CD4-positive, alpha-beta T cell (primary cell): Measurements from ENCODE around the gene AHRR. TPM values are rescaled to one million over a fixed set of nuclear protein-coding genes. Genes with fewer than 3 reads are reported as not detected.

Experiments used
- ATAC-seq: fragments of 200-7000 bp; cut with Tn5 transposase; one replicate; pipeline ENCODE4 v1.10.0; 2022; ENCODE audit warnings: mild to moderate bottlenecking; ENCODE audit not compliant: poor library complexity
- CTCF ChIA-PET: fragments of 350-600 bp; sonication (Branson Sonifier 250); formaldehyde crosslinking; loops from one replicate; lab custom pipeline; 2021; ENCODE audit warnings: antibody characterized with exemption, inconsistent platforms; lab: Charles Lee
- POLR2A ChIA-PET: fragments of 350-600 bp; sonication (Branson Sonifier 250); formaldehyde crosslinking; loops from one replicate; lab custom pipeline; 2021; ENCODE audit warnings: antibody characterized with exemption, inconsistent platforms; lab: Charles Lee
- DNase-seq, 14 experiments: peaks; one replicate each; pipeline ENCODE4 v3.0.0-alpha.2; 2013 to 2020; ENCODE audit warnings: mixed read lengths in 2 of 14
- H3K27ac ChIP-seq, 2 donors: one replicate each; pipeline versions ENCODE4 v1.5.1 to v1.7.0; 2013; ENCODE audit warnings: low read length in 2 of 2, low read depth in 1 of 2, mild to moderate bottlenecking in 1 of 2
- H3K27me3 ChIP-seq, 2 experiments: 1 replicate in 1 of 2; 2 replicates in 1 of 2; pipeline versions ENCODE4 v1.6.1 to v1.7.0; 2013; ENCODE audit warnings: low read length in 2 of 2, control low read depth in 1 of 2, mild to moderate bottlenecking in 1 of 2, moderate library complexity in 1 of 2; ENCODE audit not compliant: insufficient read depth in 2 of 2, control insufficient read depth in 1 of 2
- H3K36me3 ChIP-seq: one replicate; pipeline ENCODE4 v1.6.1; 2013; ENCODE audit warnings: low read length, control low read depth; ENCODE audit not compliant: insufficient read depth
- H3K4me1 ChIP-seq: one replicate; pipeline ENCODE4 v1.6.1; 2013; ENCODE audit warnings: low read length, control low read depth; ENCODE audit not compliant: insufficient read depth
- H3K4me3 ChIP-seq: one replicate; pipeline ENCODE4 v1.5.1; 2013; ENCODE audit warnings: mild to moderate bottlenecking, low read length, moderate library complexity
- H3K9me3 ChIP-seq, 2 experiments: 1 replicate in 1 of 2; 2 replicates in 1 of 2; pipeline versions ENCODE4 v1.6.1 to v1.7.0; 2013; ENCODE audit warnings: low read length in 2 of 2, mild to moderate bottlenecking in 2 of 2, control low read depth in 1 of 2, moderate library complexity in 1 of 2; ENCODE audit not compliant: control insufficient read depth in 1 of 2, insufficient read depth in 1 of 2
- H3K27ac Mint-ChIP-seq: one replicate; pipeline ENCODE4 v1.8.0; 2020; ENCODE audit warnings: mixed read lengths
- H3K27me3 Mint-ChIP-seq: one replicate; pipeline ENCODE4 v1.8.0; 2021; ENCODE audit warnings: mixed read lengths
- H3K36me3 Mint-ChIP-seq: one replicate; pipeline ENCODE4 v1.8.0; 2021; ENCODE audit warnings: low read depth, mixed read lengths
- H3K4me1 Mint-ChIP-seq: one replicate; pipeline ENCODE4 v1.8.0; 2021; ENCODE audit warnings: low read depth, mixed read lengths
- H3K4me3 Mint-ChIP-seq: one replicate; pipeline ENCODE4 v1.8.0; 2020; ENCODE audit warnings: mild to moderate bottlenecking, mixed read lengths
- H3K9me3 Mint-ChIP-seq: one replicate; pipeline ENCODE4 v1.8.0; 2020; ENCODE audit warnings: mixed read lengths
- intact Hi-C, 2 experiments: fragments of 100-400 bp; cut with DNase I in 1 of 2; cut with micrococcal nuclease in 1 of 2; formaldehyde crosslinking; loops; one replicate each; pipeline versions ENCODE4 v1.15.1 to v1.9.0; 2023 to 2025; cut with DNase I, micrococcal nuclease
- total RNA-seq, 174 experiments: library from RNA in 2 of 174; stranded (reverse) in 2 of 174; gene quantifications; one replicate each; pipeline ENCODE4 v1.2.3 and lab custom pipeline; 2021 to 2026
- TF ChIP-seq, protein P1 (sequence below): fragments of 200-600 bp; IDR thresholded peaks from one replicate; pipeline ENCODE4 v1.8.0; 2022; ENCODE audit warnings: antibody characterized with exemption, mild to moderate bottlenecking

The AHRR gene
- total RNA-seq, 2 experiments from 2014 or later: 0.45 to 0.63 TPM

DNA sequence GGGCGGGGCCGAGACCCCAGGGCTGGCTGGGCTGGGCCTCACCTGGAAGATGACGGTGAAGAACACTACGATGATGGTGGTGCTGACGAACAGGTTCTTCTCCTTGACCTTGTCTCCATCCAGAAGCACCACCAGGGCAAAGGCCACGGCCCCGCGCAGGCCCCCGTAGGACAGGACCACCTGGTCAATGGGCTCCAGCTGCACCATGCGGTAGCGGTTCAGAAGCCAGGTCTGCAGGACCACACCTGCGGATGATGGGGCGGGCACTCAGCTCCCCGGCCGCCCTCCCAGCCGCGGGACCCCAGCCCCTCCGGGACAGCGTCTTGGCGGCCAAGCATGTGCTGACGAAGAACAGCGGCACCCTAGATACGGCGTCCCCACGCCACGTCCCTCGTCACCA, 161.0 kb downstream of the AHRR start:
- intact Hi-C loops: no loop called here
- ChIA-PET CTCF (no interaction called here), POLR2A (no interaction called here)
- H3K4me3 Mint-ChIP-seq: no peak overlapping the region
- no peaks in the 10 kb centered on the region for H3K36me3 ChIP-seq
- peaks cover 23 to 24% of the 10 kb centered on the region in 2 experiments for H3K27me3 ChIP-seq
- H3K4me3 ChIP-seq: no peak overlapping the region
- no peaks in the 10 kb centered on the region for H3K36me3 Mint-ChIP-seq
- ATAC-seq (no peak), DNase-seq (no peak)
- H3K4me1 ChIP-seq: peaks cover 17% of the 10 kb centered on the region
- TF ChIP-seq, protein P1, sequence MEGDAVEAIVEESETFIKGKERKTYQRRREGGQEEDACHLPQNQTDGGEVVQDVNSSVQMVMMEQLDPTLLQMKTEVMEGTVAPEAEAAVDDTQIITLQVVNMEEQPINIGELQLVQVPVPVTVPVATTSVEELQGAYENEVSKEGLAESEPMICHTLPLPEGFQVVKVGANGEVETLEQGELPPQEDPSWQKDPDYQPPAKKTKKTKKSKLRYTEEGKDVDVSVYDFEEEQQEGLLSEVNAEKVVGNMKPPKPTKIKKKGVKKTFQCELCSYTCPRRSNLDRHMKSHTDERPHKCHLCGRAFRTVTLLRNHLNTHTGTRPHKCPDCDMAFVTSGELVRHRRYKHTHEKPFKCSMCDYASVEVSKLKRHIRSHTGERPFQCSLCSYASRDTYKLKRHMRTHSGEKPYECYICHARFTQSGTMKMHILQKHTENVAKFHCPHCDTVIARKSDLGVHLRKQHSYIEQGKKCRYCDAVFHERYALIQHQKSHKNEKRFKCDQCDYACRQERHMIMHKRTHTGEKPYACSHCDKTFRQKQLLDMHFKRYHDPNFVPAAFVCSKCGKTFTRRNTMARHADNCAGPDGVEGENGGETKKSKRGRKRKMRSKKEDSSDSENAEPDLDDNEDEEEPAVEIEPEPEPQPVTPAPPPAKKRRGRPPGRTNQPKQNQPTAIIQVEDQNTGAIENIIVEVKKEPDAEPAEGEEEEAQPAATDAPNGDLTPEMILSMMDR: no peak
- H3K27ac ChIP-seq: no peak overlapping the region
- no peaks in the 10 kb centered on the region for H3K9me3 Mint-ChIP-seq
- peaks cover 29% of the 10 kb centered on the region for H3K27me3 Mint-ChIP-seq
- H3K4me1 Mint-ChIP-seq: no peaks in the 10 kb centered on the region
- H3K27ac Mint-ChIP-seq: no peak overlapping the region
- H3K9me3 ChIP-seq: peaks cover 0 to 28% of the 10 kb centered on the region in 2 experiments

- intact Hi-C loops: no loop called here
- TF ChIP-seq, protein P1: no peak
- ATAC-seq (no peak), DNase-seq (no peak)
- H3K4me3 Mint-ChIP-seq: no peak overlapping the region
- H3K9me3 Mint-ChIP-seq: no peaks in the 10 kb centered on the region
- H3K36me3 Mint-ChIP-seq: no peaks in the 10 kb centered on the region
- no peak overlapping the region for H3K27ac Mint-ChIP-seq
- Histone ChIP-seq H3K4me1 (peaks cover 17% of the 10 kb centered on the region), H3K36me3 (no peaks in the 10 kb centered on the region), H3K27me3 (peaks cover 19 to 21% of the 10 kb centered on the region in 2 experiments), H3K9me3 (peaks cover 0 to 28% of the 10 kb centered on the region in 2 experiments), H3K4me3 (no peak overlapping the region), H3K27ac (no peak overlapping the region)
- POLR2A ChIA-PET: no interaction called here
- CTCF ChIA-PET: no interaction called here
- no peaks in the 10 kb centered on the region for H3K4me1 Mint-ChIP-seq
- peaks cover 26% of the 10 kb centered on the region for H3K27me3 Mint-ChIP-seq
Observed at GRCh38 chr5:483011-483410, 161.5 kb downstream of the AHRR start.

- POLR2A ChIA-PET: no interaction called here
- H3K27me3 Mint-ChIP-seq: peaks cover 26% of the 10 kb centered on the region
- H3K9me3 Mint-ChIP-seq: no peaks in the 10 kb centered on the region
- Histone ChIP-seq H3K36me3 (no peaks in the 10 kb centered on the region), H3K27me3 (peaks cover 17 to 20% of the 10 kb centered on the region in 2 experiments), H3K9me3 (peaks cover 0 to 24% of the 10 kb centered on the region in 2 experiments), H3K27ac (no peak overlapping the region), H3K4me1 (peaks cover 17% of the 10 kb centered on the region), H3K4me3 (no peak overlapping the region)
- DNase-seq (no peak), ATAC-seq (no peak)
- no peaks in the 10 kb centered on the region for H3K4me1 Mint-ChIP-seq
- TF ChIP-seq, protein P1: no peak
- intact Hi-C loops: no loop called here
- H3K4me3 Mint-ChIP-seq: no peak overlapping the region
- no peak overlapping the region for H3K27ac Mint-ChIP-seq
- CTCF ChIA-PET: no interaction called here
- H3K36me3 Mint-ChIP-seq: no peaks in the 10 kb centered on the region
Observed at GRCh38 chr5:483434-484140, 162.1 kb downstream of the AHRR start.
